ENCODE results near the gene OTUD3. TPM values are rescaled to one million over a fixed set of nuclear protein-coding genes. Genes with fewer than 3 reads are reported as not detected.

The OTUD3 gene, protein sequence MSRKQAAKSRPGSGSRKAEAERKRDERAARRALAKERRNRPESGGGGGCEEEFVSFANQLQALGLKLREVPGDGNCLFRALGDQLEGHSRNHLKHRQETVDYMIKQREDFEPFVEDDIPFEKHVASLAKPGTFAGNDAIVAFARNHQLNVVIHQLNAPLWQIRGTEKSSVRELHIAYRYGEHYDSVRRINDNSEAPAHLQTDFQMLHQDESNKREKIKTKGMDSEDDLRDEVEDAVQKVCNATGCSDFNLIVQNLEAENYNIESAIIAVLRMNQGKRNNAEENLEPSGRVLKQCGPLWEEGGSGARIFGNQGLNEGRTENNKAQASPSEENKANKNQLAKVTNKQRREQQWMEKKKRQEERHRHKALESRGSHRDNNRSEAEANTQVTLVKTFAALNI
- total RNA-seq = 1 to 10 TPM; 4.6 to 6.1 (median 5.4) TPM

DNA sequence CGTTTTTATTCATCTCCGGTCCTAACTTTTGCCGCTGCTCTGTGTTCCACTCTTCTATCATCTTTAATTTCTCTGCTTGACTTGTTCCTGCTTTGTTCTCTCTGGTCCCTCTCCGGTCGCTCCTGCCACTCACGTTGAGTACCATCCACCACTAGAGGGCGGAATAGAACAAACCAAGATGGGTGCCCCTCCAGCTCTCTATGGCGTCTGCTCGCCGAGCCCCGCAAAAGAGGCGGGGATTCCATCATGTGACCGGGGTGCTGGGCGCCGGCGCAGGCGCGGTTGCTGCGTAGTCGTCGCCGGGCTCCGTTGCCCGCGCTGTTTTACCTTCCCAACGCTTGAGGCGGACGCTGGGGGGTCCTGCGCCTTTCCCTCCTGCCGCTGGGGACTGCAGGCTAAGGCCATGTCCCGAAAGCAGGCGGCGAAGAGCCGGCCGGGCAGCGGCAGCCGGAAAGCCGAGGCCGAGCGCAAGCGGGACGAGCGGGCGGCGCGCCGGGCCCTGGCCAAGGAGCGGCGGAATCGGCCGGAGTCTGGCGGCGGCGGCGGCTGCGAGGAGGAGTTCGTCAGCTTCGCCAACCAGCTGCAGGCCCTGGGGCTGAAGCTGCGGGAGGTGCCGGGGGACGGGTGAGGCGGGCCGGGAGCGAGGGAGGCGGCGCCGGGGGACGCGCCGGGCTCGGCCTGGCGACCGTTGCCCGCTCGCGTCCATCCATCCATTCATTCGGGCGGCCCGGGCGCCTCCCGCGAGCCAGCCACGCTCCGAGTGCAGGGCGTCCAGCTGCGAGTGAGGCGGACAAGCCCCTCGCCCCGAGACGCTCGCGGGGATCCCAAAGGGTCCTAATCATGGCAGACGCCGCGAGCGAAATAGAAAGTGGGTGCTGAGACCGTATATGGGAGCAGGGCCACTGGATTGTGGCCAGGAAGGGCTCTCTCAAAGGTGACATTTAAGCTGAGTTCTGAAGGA is at the start of gene OTUD3:
TSS of gene OTUD3 (plus strand) at position 285 of the 961 bp plus-strand sequence. CDS start at position 404, 119 bp downstream.
- Histone ChIP-seq H3K4me3 (peak within 1 kb of the TSS; percentile 69 to 86 (median 85)), H3K36me3 (peaks cover 0 to 4% (median 0%) of the 10 kb centered on the region in 3 donors), H3K27ac (peak within 1 kb of the TSS; percentile 66 to 94 (median 90)), H3K27me3 (no peaks in the 10 kb centered on the region), H3K4me1 (peaks cover 0 to 27% (median 7%) of the 10 kb centered on the region in 4 donors), H3K9me3 (no peaks in the 10 kb centered on the region)
- TF ChIP-seq, protein P1, sequence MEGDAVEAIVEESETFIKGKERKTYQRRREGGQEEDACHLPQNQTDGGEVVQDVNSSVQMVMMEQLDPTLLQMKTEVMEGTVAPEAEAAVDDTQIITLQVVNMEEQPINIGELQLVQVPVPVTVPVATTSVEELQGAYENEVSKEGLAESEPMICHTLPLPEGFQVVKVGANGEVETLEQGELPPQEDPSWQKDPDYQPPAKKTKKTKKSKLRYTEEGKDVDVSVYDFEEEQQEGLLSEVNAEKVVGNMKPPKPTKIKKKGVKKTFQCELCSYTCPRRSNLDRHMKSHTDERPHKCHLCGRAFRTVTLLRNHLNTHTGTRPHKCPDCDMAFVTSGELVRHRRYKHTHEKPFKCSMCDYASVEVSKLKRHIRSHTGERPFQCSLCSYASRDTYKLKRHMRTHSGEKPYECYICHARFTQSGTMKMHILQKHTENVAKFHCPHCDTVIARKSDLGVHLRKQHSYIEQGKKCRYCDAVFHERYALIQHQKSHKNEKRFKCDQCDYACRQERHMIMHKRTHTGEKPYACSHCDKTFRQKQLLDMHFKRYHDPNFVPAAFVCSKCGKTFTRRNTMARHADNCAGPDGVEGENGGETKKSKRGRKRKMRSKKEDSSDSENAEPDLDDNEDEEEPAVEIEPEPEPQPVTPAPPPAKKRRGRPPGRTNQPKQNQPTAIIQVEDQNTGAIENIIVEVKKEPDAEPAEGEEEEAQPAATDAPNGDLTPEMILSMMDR (IDR thresholded peaks at IDR 0.05) = peak; percentile 85 to 97 (median 92)
- TF ChIP-seq EP300 (IDR thresholded peaks at IDR 0.05) = peak; percentile 84 to 94
- peak; percentile 77 to 91 for TF ChIP-seq POLR2A (IDR thresholded peaks at IDR 0.05)
- peak; percentile 84 to 98 for DNase-seq (ENCODE audit: low spot score in 2 of 2)
- 0 to 1% methylated on average over 38 to 62 of the region's 97 CpGs for WGBS, 2 donors

DNA sequence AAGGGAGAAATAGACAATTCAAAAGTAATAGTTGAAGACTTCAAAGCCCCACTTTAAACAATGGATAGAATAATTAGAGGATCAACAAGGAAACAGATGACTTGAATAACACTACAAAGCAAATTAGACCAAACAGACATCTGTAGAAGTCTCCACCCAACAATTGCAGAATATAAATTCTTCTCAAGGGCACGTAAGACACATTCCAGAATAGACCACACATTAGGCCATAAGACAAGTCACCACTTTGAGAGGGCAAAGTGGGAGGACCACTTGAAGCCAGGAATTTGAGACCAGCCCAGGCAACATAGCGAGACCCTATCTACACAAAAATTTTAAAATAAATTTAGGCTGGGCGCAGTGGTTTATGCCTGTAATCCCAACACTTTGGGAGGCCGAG is 46.6 kb upstream of the OTUD3 start:
- no peak for TF ChIP-seq EP300 (IDR thresholded peaks at IDR 0.05)
- TF ChIP-seq, protein P1 (IDR thresholded peaks at IDR 0.05) = no peak
- TF ChIP-seq POLR2A (IDR thresholded peaks at IDR 0.05) = no peak
- peaks cover 0 to 6% (median 0%) of the 10 kb centered on the region in 4 donors for H3K9me3 ChIP-seq
- no peaks in the 10 kb centered on the region for H3K36me3 ChIP-seq
- WGBS, 2 donors = 88 to 90% methylated on average over 4 of the region's 4 CpGs
- peaks cover 0 to 8% of the 10 kb centered on the region in 2 donors for H3K27me3 ChIP-seq
- H3K4me1 ChIP-seq = no peaks in the 10 kb centered on the region
- H3K27ac ChIP-seq = no peak overlapping the region
- no peak overlapping the region for H3K4me3 ChIP-seq
- DNase-seq (ENCODE audit: low spot score in 2 of 2) = no peak

DNA sequence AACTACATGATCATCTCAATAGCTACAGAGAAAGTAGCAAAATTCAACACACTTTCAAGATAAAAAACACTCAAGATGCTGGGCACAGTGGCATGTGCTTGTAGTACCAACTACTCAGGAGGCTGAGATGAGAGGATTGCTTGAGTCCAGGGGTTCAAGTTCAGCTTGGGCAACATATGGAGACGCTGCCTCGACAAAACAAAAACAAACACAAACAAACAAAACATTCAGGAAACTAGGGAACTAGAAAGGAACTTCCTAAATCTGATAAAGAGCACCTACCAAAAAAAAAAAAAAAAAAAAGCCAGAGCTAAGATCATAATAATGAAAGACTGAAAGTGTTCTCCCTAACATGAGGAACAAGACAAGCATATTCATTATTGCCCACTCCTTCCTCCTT is 44.3 kb upstream of the OTUD3 start:
- H3K27me3 ChIP-seq = no peaks in the 10 kb centered on the region
- no peak overlapping the region for H3K4me3 ChIP-seq
- 48 to 75% methylated on average over 2 of the region's 2 CpGs for WGBS, 2 donors
- TF ChIP-seq, protein P1 (IDR thresholded peaks at IDR 0.05) = no peak
- TF ChIP-seq POLR2A (IDR thresholded peaks at IDR 0.05) = no peak
- no peak for TF ChIP-seq EP300 (IDR thresholded peaks at IDR 0.05)
- no peak overlapping the region for H3K27ac ChIP-seq
- H3K4me1 ChIP-seq = no peaks in the 10 kb centered on the region
- H3K36me3 ChIP-seq = no peaks in the 10 kb centered on the region
- H3K9me3 ChIP-seq = no peaks in the 10 kb centered on the region
- no peak for DNase-seq (ENCODE audit: low spot score in 2 of 2)

DNA sequence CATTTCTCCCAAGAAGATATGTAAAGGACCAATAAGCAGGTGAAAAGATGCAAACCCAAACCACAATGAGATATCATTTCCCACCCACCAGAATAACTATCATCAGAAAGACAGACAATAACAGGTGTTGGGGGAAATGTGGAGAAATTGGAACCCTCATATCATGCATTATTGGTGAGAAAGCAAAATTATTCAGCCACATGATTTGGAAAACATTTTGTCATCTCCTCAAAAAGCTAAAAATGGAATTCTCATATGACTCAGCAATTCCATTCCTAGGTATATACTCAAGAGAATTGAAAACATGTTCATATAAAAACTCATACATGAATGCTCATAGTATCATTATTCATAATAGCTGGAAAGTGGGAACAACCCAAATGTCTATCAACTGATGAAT is 42.0 kb upstream of the OTUD3 start:
- no peaks in the 10 kb centered on the region for H3K36me3 ChIP-seq
- no peaks in the 10 kb centered on the region for H3K27me3 ChIP-seq
- no peak overlapping the region for H3K27ac ChIP-seq
- peaks cover 0 to 8% (median 3%) of the 10 kb centered on the region in 4 donors for H3K4me1 ChIP-seq
- no peak overlapping the region for H3K4me3 ChIP-seq
- TF ChIP-seq, protein P1 (IDR thresholded peaks at IDR 0.05) = no peak
- TF ChIP-seq EP300 (IDR thresholded peaks at IDR 0.05) (no peak), POLR2A (IDR thresholded peaks at IDR 0.05) (no peak)
- no peaks in the 10 kb centered on the region for H3K9me3 ChIP-seq
- no peak for DNase-seq (ENCODE audit: low spot score in 2 of 2)

Measured in tibial nerve (tissue), 4 donors.